Fibroblast of lung (primary cell): ENCODE results near the gene JMJD4. TPM values are rescaled to one million over a fixed set of nuclear protein-coding genes. Genes with fewer than 3 reads are reported as not detected.
A peak's percentile ranks its signal among the peaks of the same experiment; 100 is the strongest.

Experiments
- DNase-seq, 2 donors: peaks; one replicate each; pipeline versions ENCODE4 v3.0.0 to v3.0.0-alpha.2; 2010; ENCODE audit warnings: low read depth in 2 of 2
- H2AFZ ChIP-seq: 2 replicates; pipeline ENCODE4 v1.5.1; 2012; ENCODE audit warnings: low read length, control low read depth, inconsistent platforms
- H3K27ac ChIP-seq: 2 replicates; pipeline ENCODE4 v1.5.1; 2011; ENCODE audit warnings: low read length, control low read depth; ENCODE audit not compliant: insufficient read depth
- H3K27me3 ChIP-seq: 2 replicates; pipeline ENCODE4 v1.5.1; 2011; ENCODE audit warnings: mild to moderate bottlenecking, low read length; ENCODE audit not compliant: control insufficient read depth, insufficient read depth
- H3K36me3 ChIP-seq: 2 replicates; pipeline ENCODE4 v1.5.1; 2011; ENCODE audit warnings: low read length; ENCODE audit not compliant: control insufficient read depth, insufficient read depth
- H3K4me1 ChIP-seq: 2 replicates; pipeline ENCODE4 v1.5.1; 2011; ENCODE audit warnings: low read length; ENCODE audit not compliant: control insufficient read depth, insufficient read depth; ENCODE audit errors: extremely low read depth
- H3K4me2 ChIP-seq: 2 replicates; pipeline ENCODE4 v1.5.1; 2011; ENCODE audit warnings: low read length, control low read depth; ENCODE audit not compliant: insufficient read depth; ENCODE audit errors: extremely low read depth
- H3K4me3 ChIP-seq, 4 experiments: fragments of 200-600 bp in 1 of 4; sonication (generic) in 1 of 4; replicated peaks in 1 of 4; 2 replicates each; pipeline ENCODE4 v1.5.1; 2011 to 2016; ENCODE audit warnings: low read length in 4 of 4, low read depth in 3 of 4, mild to moderate bottlenecking in 3 of 4, control low read depth in 2 of 4, inconsistent platforms in 1 of 4, mixed read lengths in 1 of 4; ENCODE audit not compliant: insufficient read depth in 1 of 4; ENCODE audit errors: control extremely low read depth in 1 of 4
- H3K79me2 ChIP-seq: 2 replicates; pipeline ENCODE4 v1.5.1; 2012; ENCODE audit warnings: mild to moderate bottlenecking, low read length, inconsistent platforms; ENCODE audit not compliant: control insufficient read depth, insufficient read depth
- H3K9ac ChIP-seq: 2 replicates; pipeline ENCODE4 v1.5.1; 2011; ENCODE audit warnings: mild to moderate bottlenecking, low read length, control low read depth; ENCODE audit not compliant: insufficient read depth
- H3K9me3 ChIP-seq: 2 replicates; pipeline ENCODE4 v1.5.1; 2012; ENCODE audit warnings: low read depth, low read length; ENCODE audit not compliant: control insufficient read depth, insufficient read depth
- H4K20me1 ChIP-seq: 2 replicates; pipeline ENCODE4 v1.5.1; 2011; ENCODE audit warnings: low read length; ENCODE audit not compliant: control insufficient read depth, insufficient read depth; ENCODE audit errors: extremely low read depth
- EZH2 ChIP-seq: IDR thresholded peaks from 2 replicates; pipeline ENCODE4 v1.5.1; 2012; ENCODE audit warnings: low read length, control low read depth, mild to moderate bottlenecking; ENCODE audit errors: missing control alignments
- polyA plus RNA-seq, 2 donors: library from polyadenylated mRNA; depleted of rRNA in 1 of 2; stranded (reverse) in 1 of 2; unstranded in 1 of 2; fragments of >200 nt; gene quantifications; 2 replicates each; pipeline ENCODE4 v1.2.1, GENCODE V29; 2011 to 2012; ENCODE audit warnings: missing spikeins in 1 of 2
- total RNA-seq: library from RNA; depleted of rRNA; stranded (reverse); fragments of >200 nt; gene quantifications from 2 replicates; pipeline ENCODE4 v1.2.1, GENCODE V29; 2014
- TF ChIP-seq, protein P1 (sequence below), 2 donors: IDR thresholded peaks in 1 of 2; conservative IDR thresholded peaks in 1 of 2; 1 replicate in 1 of 2; 2 replicates in 1 of 2; pipeline ENCODE4 v1.5.1; 2011 to 2012; ENCODE audit warnings: low read length in 2 of 2, control low read depth in 1 of 2, inconsistent platforms in 1 of 2, low read depth in 1 of 2, mild to moderate bottlenecking in 1 of 2

Gene JMJD4
- total and polyA plus RNA-seq, 2 donors (not counting 1 experiment from before 2014, with no cell fraction given): 12.1 to 26.4 TPM

- Histone ChIP-seq H3K79me2 (no peaks in the 10 kb centered on the region), H3K9ac (no peak overlapping the region), H3K27ac (no peak overlapping the region), H3K36me3 (peaks cover 13% of the 10 kb centered on the region), H3K9me3 (no peaks in the 10 kb centered on the region), H3K27me3 (no peaks in the 10 kb centered on the region), H2AFZ (no peak overlapping the region), H3K4me3 (no peak overlapping the region), H4K20me1 (no peaks in the 10 kb centered on the region), H3K4me2 (no peak overlapping the region), H3K4me1 (peaks cover 11% of the 10 kb centered on the region)
- TF ChIP-seq EZH2: no peak
- TF ChIP-seq, protein P1, sequence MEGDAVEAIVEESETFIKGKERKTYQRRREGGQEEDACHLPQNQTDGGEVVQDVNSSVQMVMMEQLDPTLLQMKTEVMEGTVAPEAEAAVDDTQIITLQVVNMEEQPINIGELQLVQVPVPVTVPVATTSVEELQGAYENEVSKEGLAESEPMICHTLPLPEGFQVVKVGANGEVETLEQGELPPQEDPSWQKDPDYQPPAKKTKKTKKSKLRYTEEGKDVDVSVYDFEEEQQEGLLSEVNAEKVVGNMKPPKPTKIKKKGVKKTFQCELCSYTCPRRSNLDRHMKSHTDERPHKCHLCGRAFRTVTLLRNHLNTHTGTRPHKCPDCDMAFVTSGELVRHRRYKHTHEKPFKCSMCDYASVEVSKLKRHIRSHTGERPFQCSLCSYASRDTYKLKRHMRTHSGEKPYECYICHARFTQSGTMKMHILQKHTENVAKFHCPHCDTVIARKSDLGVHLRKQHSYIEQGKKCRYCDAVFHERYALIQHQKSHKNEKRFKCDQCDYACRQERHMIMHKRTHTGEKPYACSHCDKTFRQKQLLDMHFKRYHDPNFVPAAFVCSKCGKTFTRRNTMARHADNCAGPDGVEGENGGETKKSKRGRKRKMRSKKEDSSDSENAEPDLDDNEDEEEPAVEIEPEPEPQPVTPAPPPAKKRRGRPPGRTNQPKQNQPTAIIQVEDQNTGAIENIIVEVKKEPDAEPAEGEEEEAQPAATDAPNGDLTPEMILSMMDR (conservative IDR thresholded peaks at IDR 0.05 in 1 of 2, IDR thresholded peaks at IDR 0.05 in 1 of 2; ENCODE audit: low read depth in 1 of 2, low read length in 2 of 2): no peak
- no peak for DNase-seq
Observed at GRCh38 chr1:227767401-227768124, 32.5 kb upstream of the JMJD4 start.

DNA sequence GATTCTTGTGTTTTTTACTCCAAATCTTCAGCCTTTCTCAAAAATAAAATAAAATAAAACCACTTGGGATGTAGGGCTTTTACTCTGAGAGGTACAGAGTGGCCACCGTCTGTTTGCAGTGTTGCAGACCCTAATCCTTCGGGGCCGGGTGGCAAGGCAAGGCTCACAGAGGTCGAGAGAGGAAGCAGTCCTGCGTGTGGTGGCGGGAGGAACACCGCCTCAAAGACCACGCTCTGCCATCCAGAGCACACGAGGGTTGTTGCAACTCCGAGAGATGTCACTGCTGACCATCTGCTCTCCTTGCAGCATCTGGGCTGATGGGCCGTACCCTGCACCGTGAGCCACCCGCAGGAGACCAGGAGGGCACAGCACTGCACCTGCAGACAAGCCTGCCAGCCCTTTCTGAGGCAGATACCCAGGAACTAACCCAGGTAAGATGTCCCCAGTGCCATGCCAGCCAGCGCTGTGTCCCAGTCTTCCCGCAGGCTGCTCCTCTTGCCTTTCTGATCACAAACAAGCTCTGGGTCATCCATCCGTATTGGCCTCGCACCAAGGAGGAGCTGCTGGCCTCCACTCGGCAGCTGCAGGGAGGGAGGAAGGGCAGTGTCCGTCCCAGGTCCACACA lies 31.7 kb upstream of the JMJD4 start:
- Histone ChIP-seq H4K20me1 (no peaks in the 10 kb centered on the region), H3K4me2 (no peak overlapping the region), H3K27ac (no peak overlapping the region), H2AFZ (no peak overlapping the region), H3K36me3 (peaks cover 13% of the 10 kb centered on the region), H3K9ac (no peak overlapping the region), H3K4me1 (peaks cover 11% of the 10 kb centered on the region), H3K9me3 (no peaks in the 10 kb centered on the region), H3K4me3 (no peak overlapping the region), H3K79me2 (peaks cover 1% of the 10 kb centered on the region), H3K27me3 (no peaks in the 10 kb centered on the region)
- DNase-seq: no peak
- TF ChIP-seq EZH2: no peak
- TF ChIP-seq, protein P1 (conservative IDR thresholded peaks at IDR 0.05 in 1 of 2, IDR thresholded peaks at IDR 0.05 in 1 of 2; ENCODE audit: low read depth in 1 of 2, low read length in 2 of 2): no peak

- no peak overlapping the region for H3K4me2 ChIP-seq
- H2AFZ ChIP-seq: no peak overlapping the region
- H3K4me1 ChIP-seq: peaks cover 11% of the 10 kb centered on the region
- peaks cover 13% of the 10 kb centered on the region for H3K36me3 ChIP-seq
- no peaks in the 10 kb centered on the region for H4K20me1 ChIP-seq
- H3K27ac ChIP-seq: no peak overlapping the region
- no peaks in the 10 kb centered on the region for H3K9me3 ChIP-seq
- DNase-seq: peak in 1 of 2 donors; percentile 58
- H3K9ac ChIP-seq: no peak overlapping the region
- no peak overlapping the region for H3K4me3 ChIP-seq
- no peaks in the 10 kb centered on the region for H3K27me3 ChIP-seq
- peaks cover 5% of the 10 kb centered on the region for H3K79me2 ChIP-seq
- TF ChIP-seq, protein P1 (conservative IDR thresholded peaks at IDR 0.05 in 1 of 2, IDR thresholded peaks at IDR 0.05 in 1 of 2; ENCODE audit: low read depth in 1 of 2, low read length in 2 of 2): no peak
- no peak for TF ChIP-seq EZH2
Observed at GRCh38 chr1:227766015-227766634, 31.0 kb upstream of the JMJD4 start.
